Osteocyte (in vitro differentiated cells): ENCODE measurements around the gene HTD2. TPM values are rescaled to one million over a fixed set of nuclear protein-coding genes. Genes with fewer than 3 reads are reported as not detected.
"Not testable (repeated sequence)": the region's sequence is repeated elsewhere in the genome, so short reads cannot be mapped to it uniquely, and the experiment has no call there.

Experiments used
- DNase-seq: peaks from one replicate; pipeline ENCODE4 v3.0.0; 2021; ENCODE audit warnings: mixed read lengths; ENCODE audit not compliant: unreplicated experiment; ENCODE audit errors: extremely low spot score
- H3K27ac Mint-ChIP-seq: one replicate; pipeline ENCODE4 v1.8.0; 2021; ENCODE audit warnings: mild to moderate bottlenecking, mixed read lengths; ENCODE audit not compliant: unreplicated experiment
- H3K27me3 Mint-ChIP-seq: one replicate; pipeline ENCODE4 v1.8.0; 2021; ENCODE audit warnings: mixed read lengths; ENCODE audit not compliant: unreplicated experiment
- H3K36me3 Mint-ChIP-seq: one replicate; pipeline ENCODE4 v1.8.0; 2021; ENCODE audit warnings: mixed read lengths; ENCODE audit not compliant: unreplicated experiment
- H3K4me1 Mint-ChIP-seq: one replicate; pipeline ENCODE4 v1.8.0; 2021; ENCODE audit warnings: mixed read lengths; ENCODE audit not compliant: unreplicated experiment
- H3K4me3 Mint-ChIP-seq: one replicate; pipeline ENCODE4 v1.8.0; 2021; ENCODE audit warnings: mild to moderate bottlenecking, moderate library complexity, mixed read lengths; ENCODE audit not compliant: unreplicated experiment
- H3K9me3 Mint-ChIP-seq: one replicate; pipeline ENCODE4 v1.8.0; 2021; ENCODE audit warnings: mixed read lengths; ENCODE audit not compliant: unreplicated experiment
- total RNA-seq: library from RNA; stranded (reverse); gene quantifications from 2 replicates; pipeline ENCODE4 v1.2.1, GENCODE V29; 2021
- TF ChIP-seq, protein P1 (sequence below): fragments of 200-600 bp; sonication (generic); IDR thresholded peaks from 2 replicates; pipeline ENCODE4 v1.5.0; 2021; ENCODE audit warnings: antibody characterized with exemption, mild to moderate bottlenecking, moderate library complexity

The HTD2 gene
- total RNA-seq, 1 donor from 2014 or later: 3.2 TPM

GRCh38 chr3:58285334-58285733 lies 21.0 kb upstream of the HTD2 start:
- H3K27me3 Mint-ChIP-seq: no peaks in the 10 kb centered on the region
- H3K9me3 Mint-ChIP-seq: no peaks in the 10 kb centered on the region
- H3K4me3 Mint-ChIP-seq: no peak overlapping the region
- H3K27ac Mint-ChIP-seq: no peak overlapping the region
- DNase-seq: no peak
- peaks cover 8% of the 10 kb centered on the region for H3K36me3 Mint-ChIP-seq
- H3K4me1 Mint-ChIP-seq: no peaks in the 10 kb centered on the region
- TF ChIP-seq, protein P1, sequence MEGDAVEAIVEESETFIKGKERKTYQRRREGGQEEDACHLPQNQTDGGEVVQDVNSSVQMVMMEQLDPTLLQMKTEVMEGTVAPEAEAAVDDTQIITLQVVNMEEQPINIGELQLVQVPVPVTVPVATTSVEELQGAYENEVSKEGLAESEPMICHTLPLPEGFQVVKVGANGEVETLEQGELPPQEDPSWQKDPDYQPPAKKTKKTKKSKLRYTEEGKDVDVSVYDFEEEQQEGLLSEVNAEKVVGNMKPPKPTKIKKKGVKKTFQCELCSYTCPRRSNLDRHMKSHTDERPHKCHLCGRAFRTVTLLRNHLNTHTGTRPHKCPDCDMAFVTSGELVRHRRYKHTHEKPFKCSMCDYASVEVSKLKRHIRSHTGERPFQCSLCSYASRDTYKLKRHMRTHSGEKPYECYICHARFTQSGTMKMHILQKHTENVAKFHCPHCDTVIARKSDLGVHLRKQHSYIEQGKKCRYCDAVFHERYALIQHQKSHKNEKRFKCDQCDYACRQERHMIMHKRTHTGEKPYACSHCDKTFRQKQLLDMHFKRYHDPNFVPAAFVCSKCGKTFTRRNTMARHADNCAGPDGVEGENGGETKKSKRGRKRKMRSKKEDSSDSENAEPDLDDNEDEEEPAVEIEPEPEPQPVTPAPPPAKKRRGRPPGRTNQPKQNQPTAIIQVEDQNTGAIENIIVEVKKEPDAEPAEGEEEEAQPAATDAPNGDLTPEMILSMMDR: no peak

GRCh38 chr3:58287354-58287753 lies 19.0 kb upstream of the HTD2 start:
- TF ChIP-seq, protein P1: no peak
- H3K4me1 Mint-ChIP-seq: no peaks in the 10 kb centered on the region
- H3K36me3 Mint-ChIP-seq: peaks cover 7% of the 10 kb centered on the region
- no peak overlapping the region for H3K27ac Mint-ChIP-seq
- H3K27me3 Mint-ChIP-seq: no peaks in the 10 kb centered on the region
- peak; percentile 44 for DNase-seq
- H3K4me3 Mint-ChIP-seq: no peak overlapping the region
- no peaks in the 10 kb centered on the region for H3K9me3 Mint-ChIP-seq

DNA sequence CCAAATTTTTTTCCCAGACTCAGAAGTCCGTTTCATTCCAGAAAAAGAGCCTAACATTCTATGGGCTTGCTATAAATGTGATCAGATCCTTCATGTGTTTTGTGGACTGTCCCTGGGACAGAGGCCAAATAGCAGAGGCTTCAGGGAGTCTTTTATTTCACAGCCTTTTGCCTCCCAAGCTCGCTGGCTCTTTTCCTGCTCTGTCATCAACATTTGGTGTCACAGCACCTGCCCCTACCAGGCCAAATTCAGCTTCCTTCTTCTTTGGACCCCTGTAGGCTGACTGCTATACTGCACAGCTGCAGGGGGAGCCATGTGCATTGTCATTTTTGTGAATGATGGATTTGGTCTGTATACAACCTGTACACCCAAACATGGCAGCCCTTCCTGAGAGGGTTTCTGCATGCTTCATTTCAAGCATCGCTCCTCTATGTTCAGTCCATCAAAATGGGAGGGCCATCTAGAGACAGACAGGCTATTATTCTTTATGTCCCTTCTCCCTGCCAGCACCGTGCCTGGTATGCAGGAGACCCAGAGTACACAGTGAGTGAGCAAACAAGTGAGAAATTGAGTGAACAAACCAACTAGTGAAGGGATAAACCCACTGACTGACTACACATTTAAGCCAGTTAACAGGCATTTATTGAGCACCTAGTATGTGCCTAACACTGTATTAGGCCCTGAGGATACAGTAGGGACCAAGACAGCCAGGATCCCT lies 18.1 kb upstream of the HTD2 start:
- H3K4me3 Mint-ChIP-seq: no peak overlapping the region
- H3K9me3 Mint-ChIP-seq: no peaks in the 10 kb centered on the region
- peak; percentile 54 for DNase-seq
- no peak overlapping the region for H3K27ac Mint-ChIP-seq
- no peaks in the 10 kb centered on the region for H3K27me3 Mint-ChIP-seq
- no peaks in the 10 kb centered on the region for H3K4me1 Mint-ChIP-seq
- peaks cover 5% of the 10 kb centered on the region for H3K36me3 Mint-ChIP-seq
- TF ChIP-seq, protein P1: no peak

DNA sequence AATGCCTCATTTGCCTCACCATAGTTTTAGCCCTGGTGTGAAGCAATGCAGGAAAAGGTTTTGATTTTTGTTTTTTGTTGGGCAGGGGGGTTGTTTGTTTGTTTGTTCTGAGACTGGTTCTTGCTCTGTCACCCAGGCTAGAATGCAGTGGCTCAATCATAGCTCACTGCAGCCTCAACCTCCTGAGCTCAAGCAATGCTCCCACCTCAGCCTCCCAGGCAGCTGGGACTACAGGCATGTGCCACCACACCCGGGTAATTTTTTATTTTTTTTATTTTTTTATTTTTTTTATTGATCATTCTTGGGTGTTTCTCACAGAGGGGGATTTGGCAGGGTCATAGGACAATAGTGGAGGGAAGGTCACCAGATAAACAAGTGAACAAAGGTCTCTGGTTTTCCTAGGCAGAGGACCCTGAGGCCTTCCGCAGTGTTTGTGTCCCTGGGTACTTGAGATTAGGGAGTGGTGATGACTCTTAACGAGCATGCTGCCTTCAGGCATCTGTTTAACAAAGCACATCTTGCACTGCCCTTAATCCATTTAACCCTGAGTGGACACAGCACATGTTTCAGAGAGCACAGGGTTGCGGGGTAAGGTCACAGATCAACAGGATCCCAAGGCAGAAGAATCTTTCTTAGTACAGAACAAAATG lies 17.2 kb upstream of the HTD2 start:
- not testable (repeated sequence) for DNase-seq, H3K4me1 Mint-ChIP-seq, H3K36me3 Mint-ChIP-seq, H3K9me3 Mint-ChIP-seq, H3K27ac Mint-ChIP-seq, H3K27me3 Mint-ChIP-seq, H3K4me3 Mint-ChIP-seq

- not testable (repeated sequence) for H3K36me3 Mint-ChIP-seq
Measured at GRCh38 chr3:58290446-58290845, 15.9 kb upstream of the HTD2 start.

GRCh38 chr3:58291671-58292338 lies 14.5 kb upstream of the HTD2 start:
- Mint-ChIP-seq H3K36me3 (no peaks in the 10 kb centered on the region), H3K27me3 (no peaks in the 10 kb centered on the region), H3K9me3 (no peaks in the 10 kb centered on the region), H3K4me3 (no peak overlapping the region), H3K27ac (no peak overlapping the region), H3K4me1 (peaks cover 4% of the 10 kb centered on the region)
- TF ChIP-seq, protein P1: no peak
- no peak for DNase-seq

More at GRCh38 chr3:58290446-58290845, 15.9 kb upstream of the HTD2 start:
- H3K4me3 Mint-ChIP-seq, H3K4me1 Mint-ChIP-seq, H3K9me3 Mint-ChIP-seq, H3K27me3 Mint-ChIP-seq, H3K27ac Mint-ChIP-seq: not testable (repeated sequence)
- peak; percentile 54 for DNase-seq
